ENCODE data around the gene COL6A2. TPM values are rescaled to one million over a fixed set of nuclear protein-coding genes. Genes with fewer than 3 reads are reported as not detected.
A peak's percentile ranks its signal among the peaks of the same experiment; 100 is the strongest.

Gene COL6A2
- polyA plus RNA-seq, 3 donors: 0.01 TPM; not detected in 2

DNA sequence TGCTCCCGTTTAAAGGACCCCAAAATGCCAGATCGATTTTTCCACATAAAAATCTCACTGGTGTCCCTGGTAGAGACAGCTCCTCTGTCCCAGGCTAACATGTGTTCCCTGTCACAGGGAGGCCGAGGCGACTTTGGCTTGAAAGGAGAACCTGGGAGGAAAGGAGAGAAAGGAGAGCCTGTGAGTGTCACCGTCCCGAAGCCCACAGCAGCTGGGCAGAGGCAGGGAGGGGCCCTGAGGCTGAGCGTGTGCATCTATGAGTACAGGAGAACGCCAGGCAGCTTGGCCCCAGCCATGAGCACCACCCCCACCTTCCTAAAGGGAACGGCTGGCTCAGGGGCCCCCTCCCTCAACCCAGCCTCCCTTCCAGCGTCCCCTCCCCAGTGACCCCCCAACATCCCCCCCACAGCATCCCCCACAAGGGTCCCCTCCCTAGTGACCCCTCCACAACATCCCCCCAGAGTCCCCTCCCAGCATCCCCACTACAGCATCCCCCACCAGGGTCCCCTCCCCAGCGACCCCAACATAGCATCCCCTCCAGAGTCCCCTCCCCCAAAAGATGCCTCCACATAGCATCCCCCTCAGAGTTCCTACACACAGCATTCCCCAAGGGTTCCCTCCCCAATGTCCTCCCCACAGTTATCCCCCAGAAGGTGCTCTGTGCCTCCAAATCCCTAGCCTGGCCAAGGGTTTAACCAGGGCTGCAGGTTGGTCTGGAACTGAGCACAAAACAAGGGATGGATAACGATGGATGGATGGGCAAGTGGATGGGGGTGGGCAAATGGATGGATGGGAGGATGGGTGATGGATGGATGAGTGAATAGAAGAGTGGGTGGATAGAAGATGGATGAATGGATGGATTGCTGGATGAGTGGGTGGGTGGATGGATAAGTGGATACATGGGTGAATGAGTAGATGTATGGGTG is 25.1 kb downstream of the COL6A2 start:
- peak overlapping the region in 1 of 7 donors; percentile 73 for H3K27ac Mint-ChIP-seq

DNA sequence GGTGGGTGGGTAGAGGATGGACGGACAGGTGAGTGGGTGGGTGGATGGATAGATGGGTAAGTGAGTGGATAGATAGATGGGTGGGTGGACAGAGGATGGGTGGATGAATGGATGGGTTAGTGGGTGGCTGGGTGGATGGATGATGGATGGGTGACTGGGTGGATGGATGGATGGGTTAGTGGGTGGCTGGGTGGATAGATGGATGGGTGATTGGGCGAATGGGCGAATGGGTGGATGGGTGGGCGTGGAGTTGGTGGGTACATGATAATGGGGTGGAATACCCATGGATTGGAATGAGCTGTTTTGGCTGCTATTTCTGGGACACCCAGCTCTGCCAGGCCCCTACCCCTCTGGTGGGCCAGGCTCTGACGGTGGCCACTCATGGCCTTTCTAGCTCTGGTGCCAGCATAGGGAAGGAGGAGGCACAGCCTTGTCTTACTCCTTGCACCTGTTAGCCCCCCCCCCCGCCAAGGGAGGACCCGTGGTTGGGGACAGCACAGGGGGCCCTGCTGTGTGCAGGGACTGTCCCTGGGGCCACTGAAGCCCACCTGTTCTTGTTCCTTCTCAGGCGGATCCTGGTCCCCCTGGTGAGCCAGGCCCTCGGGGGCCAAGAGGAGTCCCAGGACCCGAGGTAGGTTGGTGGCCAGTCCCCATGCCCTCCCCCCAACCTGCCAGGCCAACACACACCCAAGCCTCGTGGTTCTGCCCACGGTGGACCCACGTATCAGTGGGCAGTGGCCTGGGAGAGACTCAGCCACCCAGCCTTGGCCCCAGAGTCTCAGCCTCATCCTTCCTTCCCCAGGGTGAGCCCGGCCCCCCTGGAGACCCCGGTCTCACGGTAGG is 26.4 kb downstream of the COL6A2 start:
- TF ChIP-seq, protein P1, sequence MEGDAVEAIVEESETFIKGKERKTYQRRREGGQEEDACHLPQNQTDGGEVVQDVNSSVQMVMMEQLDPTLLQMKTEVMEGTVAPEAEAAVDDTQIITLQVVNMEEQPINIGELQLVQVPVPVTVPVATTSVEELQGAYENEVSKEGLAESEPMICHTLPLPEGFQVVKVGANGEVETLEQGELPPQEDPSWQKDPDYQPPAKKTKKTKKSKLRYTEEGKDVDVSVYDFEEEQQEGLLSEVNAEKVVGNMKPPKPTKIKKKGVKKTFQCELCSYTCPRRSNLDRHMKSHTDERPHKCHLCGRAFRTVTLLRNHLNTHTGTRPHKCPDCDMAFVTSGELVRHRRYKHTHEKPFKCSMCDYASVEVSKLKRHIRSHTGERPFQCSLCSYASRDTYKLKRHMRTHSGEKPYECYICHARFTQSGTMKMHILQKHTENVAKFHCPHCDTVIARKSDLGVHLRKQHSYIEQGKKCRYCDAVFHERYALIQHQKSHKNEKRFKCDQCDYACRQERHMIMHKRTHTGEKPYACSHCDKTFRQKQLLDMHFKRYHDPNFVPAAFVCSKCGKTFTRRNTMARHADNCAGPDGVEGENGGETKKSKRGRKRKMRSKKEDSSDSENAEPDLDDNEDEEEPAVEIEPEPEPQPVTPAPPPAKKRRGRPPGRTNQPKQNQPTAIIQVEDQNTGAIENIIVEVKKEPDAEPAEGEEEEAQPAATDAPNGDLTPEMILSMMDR (IDR thresholded peaks at IDR 0.05): no peak

More for the DNA sequence above, 25.1 kb downstream of the COL6A2 start:
- no peak overlapping the region for H2AFZ ChIP-seq (ENCODE audit: insufficient read depth, low read depth, low read length, poor library complexity, severe bottlenecking)
- no peaks in the 10 kb centered on the region for H3K27me3 ChIP-seq (ENCODE audit: control insufficient read depth in 2 of 2, insufficient read depth in 2 of 2, low read length in 2 of 2)
- TF ChIP-seq, protein P1 (IDR thresholded peaks at IDR 0.05): no peak
- no peaks in the 10 kb centered on the region for H3K9me3 ChIP-seq (replicated peaks in 1 of 2; ENCODE audit: control insufficient read depth in 1 of 2, insufficient read depth in 1 of 2, low read length in 2 of 2)
- H3K27me3 Mint-ChIP-seq (ENCODE audit: low read depth in 3 of 3): peaks cover 2 to 3% (median 3%) of the 10 kb centered on the region in 3 donors
- WGBS (ENCODE audit: insufficient coverage): 94% methylated on average over 11 of the region's 12 CpGs
- H3K27ac ChIP-seq (ENCODE audit: low read depth in 1 of 2, low read length in 2 of 2): no peak overlapping the region
- no peaks in the 10 kb centered on the region for H3K4me1 Mint-ChIP-seq
- no peak overlapping the region for H3K4me3 Mint-ChIP-seq
- peaks cover 0 to 8% (median 0%) of the 10 kb centered on the region in 7 donors for H3K9me3 Mint-ChIP-seq
- no peaks in the 10 kb centered on the region for H3K79me2 ChIP-seq (ENCODE audit: insufficient read depth, low read length)
- no peaks in the 10 kb centered on the region for H3K4me1 ChIP-seq (ENCODE audit: control insufficient read depth in 1 of 2, insufficient read depth in 2 of 2, low read length in 2 of 2)
- no peak for DNase-seq
- no peaks in the 10 kb centered on the region for H3K36me3 ChIP-seq (replicated peaks in 1 of 2; ENCODE audit: control insufficient read depth in 1 of 2, insufficient read depth in 2 of 2, low read length in 2 of 2)
- no peaks in the 10 kb centered on the region for H3K36me3 Mint-ChIP-seq
- H4K20me1 ChIP-seq (ENCODE audit: insufficient read depth, low read length): no peaks in the 10 kb centered on the region
- intact Hi-C loops (cut with micrococcal nuclease): no loop called here
- no peak overlapping the region for H3K9ac ChIP-seq (ENCODE audit: insufficient read depth, low read length, poor library complexity, severe bottlenecking)
- no peak overlapping the region for H3K4me2 ChIP-seq (replicated peaks; ENCODE audit: extremely low read depth, low read length, poor library complexity, severe bottlenecking)
- H3K4me3 ChIP-seq (replicated peaks in 1 of 3; ENCODE audit: low read depth in 2 of 3, low read length in 3 of 3): no peak overlapping the region

More for the DNA sequence above, 26.4 kb downstream of the COL6A2 start:
- Histone ChIP-seq H3K36me3 (replicated peaks in 1 of 2; ENCODE audit: control insufficient read depth in 1 of 2, insufficient read depth in 2 of 2, low read length in 2 of 2) (no peaks in the 10 kb centered on the region), H3K4me3 (replicated peaks in 1 of 3; ENCODE audit: low read depth in 2 of 3, low read length in 3 of 3) (no peak overlapping the region), H3K9ac (ENCODE audit: insufficient read depth, low read length, poor library complexity, severe bottlenecking) (no peak overlapping the region), H3K27ac (ENCODE audit: low read depth in 1 of 2, low read length in 2 of 2) (no peak overlapping the region), H3K9me3 (replicated peaks in 1 of 2; ENCODE audit: control insufficient read depth in 1 of 2, insufficient read depth in 1 of 2, low read length in 2 of 2) (no peaks in the 10 kb centered on the region), H2AFZ (ENCODE audit: insufficient read depth, low read depth, low read length, poor library complexity, severe bottlenecking) (no peak overlapping the region), H3K4me2 (replicated peaks; ENCODE audit: extremely low read depth, low read length, poor library complexity, severe bottlenecking) (no peak overlapping the region), H3K27me3 (ENCODE audit: control insufficient read depth in 2 of 2, insufficient read depth in 2 of 2, low read length in 2 of 2) (no peaks in the 10 kb centered on the region), H4K20me1 (ENCODE audit: insufficient read depth, low read length) (no peaks in the 10 kb centered on the region), H3K79me2 (ENCODE audit: insufficient read depth, low read length) (no peaks in the 10 kb centered on the region), H3K4me1 (ENCODE audit: control insufficient read depth in 1 of 2, insufficient read depth in 2 of 2, low read length in 2 of 2) (no peaks in the 10 kb centered on the region)
- H3K27ac Mint-ChIP-seq: no peak overlapping the region
- H3K4me3 Mint-ChIP-seq: no peak overlapping the region
- H3K4me1 Mint-ChIP-seq: no peaks in the 10 kb centered on the region
- intact Hi-C loops (cut with micrococcal nuclease): no loop called here
- WGBS (ENCODE audit: insufficient coverage): 93% methylated on average over 11 of the region's 16 CpGs
- H3K27me3 Mint-ChIP-seq (ENCODE audit: low read depth in 3 of 3): peaks cover 0 to 3% (median 2%) of the 10 kb centered on the region in 3 donors
- H3K9me3 Mint-ChIP-seq: peaks cover 0 to 8% (median 0%) of the 10 kb centered on the region in 7 donors
- no peak for DNase-seq
- no peaks in the 10 kb centered on the region for H3K36me3 Mint-ChIP-seq

Data from CD14-positive monocyte (primary cell).